Mesodermal cell (in vitro differentiated cells): ENCODE data around the gene CSPG5.
A peak's percentile ranks its signal among the peaks of the same experiment; 100 is the strongest.

ENCODE experiments used
- H3K27ac ChIP-seq: 2 replicates; pipeline ENCODE4 v1.7.0; 2013; ENCODE audit warnings: mild to moderate bottlenecking, low read depth, low read length, moderate library complexity; ENCODE audit not compliant: severe bottlenecking
- H3K36me3 ChIP-seq: 2 replicates; pipeline ENCODE4 v1.7.1; 2013; ENCODE audit warnings: mild to moderate bottlenecking, low read length, moderate library complexity; ENCODE audit not compliant: control insufficient read depth, insufficient read depth
- H3K4me1 ChIP-seq: one replicate; pipeline ENCODE4 v1.7.1; 2013; ENCODE audit warnings: mild to moderate bottlenecking, low read length; ENCODE audit not compliant: insufficient read depth, control insufficient read depth, poor library complexity, severe bottlenecking
- H3K4me3 ChIP-seq: 2 replicates; pipeline ENCODE4 v1.7.0; 2013; ENCODE audit warnings: low read length, control low read depth, mild to moderate bottlenecking; ENCODE audit not compliant: insufficient read depth, poor library complexity, severe bottlenecking; ENCODE audit errors: extremely low read depth
- H3K9me3 ChIP-seq: 2 replicates; pipeline ENCODE4 v1.7.1; 2013; ENCODE audit warnings: mild to moderate bottlenecking, low read length, moderate library complexity; ENCODE audit not compliant: control insufficient read depth
- WGBS, 2 experiments: methylation state at CpG; one replicate each; pipeline ENCODE4 v1.1.5; 2013; ENCODE audit warnings: missing lambda C conversion rate in 2 of 2; ENCODE audit not compliant: insufficient coverage in 2 of 2; 5-methylcytosine and 5-hydroxymethylcytosine counted together

Gene CSPG5

DNA sequence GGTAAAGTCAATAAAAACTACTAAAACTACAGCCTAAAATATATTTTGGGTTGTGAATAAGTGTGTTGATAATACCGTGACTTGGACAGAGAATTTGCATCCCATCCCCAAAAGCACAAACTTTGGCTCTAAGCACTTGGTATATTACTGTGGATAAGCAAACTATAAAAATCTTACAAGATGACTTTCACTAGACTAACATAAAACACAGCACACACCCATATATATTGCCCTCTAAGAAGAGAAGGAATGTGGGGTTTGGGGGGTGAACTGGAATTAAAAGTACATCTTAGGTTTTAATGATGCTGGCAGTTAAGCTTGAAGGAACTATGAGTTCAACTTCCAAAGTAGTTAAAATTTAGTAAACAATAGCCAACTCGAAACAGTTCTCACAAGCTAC is 28.7 kb upstream of the CSPG5 start:
- peaks cover 7% of the 10 kb centered on the region for H3K4me1 ChIP-seq
- 83% methylated on average over 1 of the region's 2 CpGs; no CpG with 5 or more reads in 1 of the 2 experiments for WGBS, 2 experiments
- peaks cover 94% of the 10 kb centered on the region for H3K36me3 ChIP-seq
- H3K4me3 ChIP-seq, result no peak overlapping the region
- H3K9me3 ChIP-seq, result no peaks in the 10 kb centered on the region
- no peak overlapping the region for H3K27ac ChIP-seq

DNA sequence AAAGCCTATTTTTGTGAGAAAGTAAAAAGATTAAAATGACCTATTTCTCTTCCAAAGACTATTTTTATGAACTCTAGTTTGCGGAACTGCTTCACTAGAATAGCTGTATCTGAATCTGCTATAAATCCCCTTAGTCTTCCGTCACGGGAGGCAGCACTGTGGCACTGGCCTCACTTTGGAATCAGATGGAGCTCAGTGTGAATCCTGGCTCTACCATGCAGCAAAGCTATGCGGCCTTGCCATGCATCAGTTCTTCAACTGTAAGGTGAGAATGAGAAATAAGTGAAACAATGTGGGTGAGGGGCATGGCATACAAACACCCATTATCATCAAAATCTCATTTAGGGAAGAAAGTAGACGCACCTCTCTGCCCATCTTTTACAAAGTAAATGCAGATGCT is 27.5 kb upstream of the CSPG5 start:
- no peaks in the 10 kb centered on the region for H3K4me1 ChIP-seq
- peaks cover 93% of the 10 kb centered on the region for H3K36me3 ChIP-seq
- no peak overlapping the region for H3K27ac ChIP-seq
- no peak overlapping the region for H3K4me3 ChIP-seq
- H3K9me3 ChIP-seq, result no peaks in the 10 kb centered on the region
- WGBS, 2 experiments, result 96 to 100% methylated on average over 3 of the region's 5 CpGs

DNA sequence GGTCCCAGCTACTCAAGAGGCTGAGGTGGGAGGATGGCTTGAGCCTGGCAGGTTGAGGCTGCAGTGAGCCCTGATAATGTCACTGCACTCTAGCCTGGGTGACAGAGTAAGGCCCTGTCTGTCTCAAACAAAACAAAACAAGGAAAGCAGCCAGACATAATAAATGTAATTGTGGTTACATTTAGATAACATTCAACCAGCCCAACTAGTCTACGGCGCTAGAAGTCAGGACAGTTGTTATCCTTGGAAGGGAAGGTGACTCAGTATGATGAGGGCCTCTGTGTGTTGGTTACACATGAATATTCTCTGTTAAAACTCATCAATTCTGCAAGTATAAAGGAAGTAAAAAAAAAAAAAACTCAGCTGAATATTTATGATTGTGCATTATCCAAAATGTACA is 27.0 kb upstream of the CSPG5 start:
- no peaks in the 10 kb centered on the region for H3K4me1 ChIP-seq
- no CpG with 5 or more reads among the region's 2 CpGs for WGBS, 2 experiments
- H3K36me3 ChIP-seq, result peaks cover 91% of the 10 kb centered on the region
- no peaks in the 10 kb centered on the region for H3K9me3 ChIP-seq
- no peak overlapping the region for H3K4me3 ChIP-seq
- no peak overlapping the region for H3K27ac ChIP-seq

DNA sequence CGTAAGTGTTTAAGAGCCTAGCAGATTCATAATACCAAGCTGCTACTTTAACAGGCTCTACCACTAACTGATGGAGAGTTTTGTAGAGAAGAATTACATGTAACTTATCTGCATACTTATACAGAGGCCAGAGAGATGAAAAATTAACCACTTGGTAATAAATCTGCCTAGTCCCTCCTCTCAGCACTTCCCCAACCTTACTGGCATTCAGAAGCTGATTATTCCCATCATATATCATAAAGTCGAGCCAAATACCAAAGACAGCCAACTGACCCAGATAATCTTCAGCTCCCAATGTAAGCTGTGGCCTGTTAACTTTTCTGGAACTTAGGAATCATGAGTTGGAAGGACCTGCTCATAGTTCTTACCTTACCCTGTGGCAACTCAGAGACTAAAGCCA is 25.5 kb upstream of the CSPG5 start:
- no peaks in the 10 kb centered on the region for H3K4me1 ChIP-seq
- no CpG with 5 or more reads among the region's 2 CpGs for WGBS, 2 experiments
- H3K4me3 ChIP-seq, result no peak overlapping the region
- H3K27ac ChIP-seq, result no peak overlapping the region
- peaks cover 91% of the 10 kb centered on the region for H3K36me3 ChIP-seq
- H3K9me3 ChIP-seq, result no peaks in the 10 kb centered on the region

DNA sequence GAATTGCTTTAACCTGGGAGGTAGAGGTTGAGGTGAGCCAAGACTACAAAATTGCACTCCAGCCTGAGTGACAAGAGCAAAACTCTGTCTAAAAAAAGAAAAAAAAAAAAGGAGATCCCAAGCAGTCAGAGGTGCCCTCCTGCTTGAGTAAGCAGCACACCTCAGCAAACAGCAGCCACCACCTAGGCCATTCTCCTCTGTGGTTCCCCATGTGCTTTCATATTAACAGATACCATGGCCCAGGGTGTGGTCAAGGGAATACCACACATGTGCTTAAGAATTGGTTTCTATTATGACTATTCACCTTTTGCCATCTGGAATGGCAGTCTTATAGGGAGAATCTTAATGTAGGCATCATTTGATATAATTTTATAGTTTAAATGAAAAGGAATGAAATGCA is 24.7 kb upstream of the CSPG5 start:
- Histone ChIP-seq H3K4me1 (no peaks in the 10 kb centered on the region), H3K4me3 (no peak overlapping the region), H3K36me3 (peaks cover 91% of the 10 kb centered on the region), H3K9me3 (no peaks in the 10 kb centered on the region), H3K27ac (no peak overlapping the region)

DNA sequence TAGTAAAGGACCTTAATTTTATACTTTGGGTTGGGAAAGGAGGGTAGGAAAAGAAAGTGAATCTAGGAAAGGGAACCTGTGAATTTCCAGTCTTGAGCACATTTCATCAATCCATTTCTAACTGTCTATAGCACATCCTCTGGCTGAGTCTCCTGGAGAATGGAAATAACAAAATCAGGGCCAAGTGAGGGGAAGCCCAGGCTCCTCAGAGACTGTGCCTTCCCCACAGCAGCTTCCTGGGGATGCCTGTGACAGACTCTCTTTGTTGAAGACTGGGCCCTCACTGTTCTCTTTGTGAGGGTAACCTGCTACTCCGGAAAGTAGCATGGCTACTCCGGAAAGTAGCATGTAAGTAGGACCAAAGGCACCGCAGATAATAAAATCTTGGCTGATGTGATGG is 22.6 kb upstream of the CSPG5 start:
- H3K4me3 ChIP-seq, result no peak overlapping the region
- H3K4me1 ChIP-seq, result no peaks in the 10 kb centered on the region
- H3K36me3 ChIP-seq, result peaks cover 86% of the 10 kb centered on the region
- H3K9me3 ChIP-seq, result no peaks in the 10 kb centered on the region
- WGBS, 2 experiments, result 93 to 100% methylated on average over 1 to 3 of the region's 3 CpGs
- H3K27ac ChIP-seq, result peak overlapping the region; percentile 10

DNA sequence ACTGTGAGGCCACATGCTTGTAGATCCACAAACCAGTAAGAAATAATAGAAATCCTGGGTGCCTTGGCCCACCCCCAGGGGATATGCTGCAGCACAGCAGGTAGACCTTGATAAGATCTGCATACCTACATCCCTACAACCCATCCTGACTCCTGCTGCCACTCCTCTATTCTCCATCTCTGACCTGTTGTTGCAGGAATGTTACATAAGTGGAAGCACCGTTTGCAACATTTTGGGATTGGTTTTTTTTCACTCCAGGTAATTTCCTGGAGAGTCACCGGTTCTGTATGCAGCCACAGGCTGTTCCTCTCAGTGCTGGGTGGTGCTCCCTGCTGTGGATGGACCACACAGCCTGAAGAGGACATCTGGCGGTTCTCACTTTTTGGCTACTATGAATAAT is 16.1 kb upstream of the CSPG5 start:
- no peaks in the 10 kb centered on the region for H3K4me1 ChIP-seq
- no peak overlapping the region for H3K27ac ChIP-seq
- 71 to 93% methylated on average over 2 to 3 of the region's 3 CpGs for WGBS, 2 experiments
- peaks cover 90% of the 10 kb centered on the region for H3K36me3 ChIP-seq
- H3K9me3 ChIP-seq, result no peaks in the 10 kb centered on the region
- H3K4me3 ChIP-seq, result no peak overlapping the region

DNA sequence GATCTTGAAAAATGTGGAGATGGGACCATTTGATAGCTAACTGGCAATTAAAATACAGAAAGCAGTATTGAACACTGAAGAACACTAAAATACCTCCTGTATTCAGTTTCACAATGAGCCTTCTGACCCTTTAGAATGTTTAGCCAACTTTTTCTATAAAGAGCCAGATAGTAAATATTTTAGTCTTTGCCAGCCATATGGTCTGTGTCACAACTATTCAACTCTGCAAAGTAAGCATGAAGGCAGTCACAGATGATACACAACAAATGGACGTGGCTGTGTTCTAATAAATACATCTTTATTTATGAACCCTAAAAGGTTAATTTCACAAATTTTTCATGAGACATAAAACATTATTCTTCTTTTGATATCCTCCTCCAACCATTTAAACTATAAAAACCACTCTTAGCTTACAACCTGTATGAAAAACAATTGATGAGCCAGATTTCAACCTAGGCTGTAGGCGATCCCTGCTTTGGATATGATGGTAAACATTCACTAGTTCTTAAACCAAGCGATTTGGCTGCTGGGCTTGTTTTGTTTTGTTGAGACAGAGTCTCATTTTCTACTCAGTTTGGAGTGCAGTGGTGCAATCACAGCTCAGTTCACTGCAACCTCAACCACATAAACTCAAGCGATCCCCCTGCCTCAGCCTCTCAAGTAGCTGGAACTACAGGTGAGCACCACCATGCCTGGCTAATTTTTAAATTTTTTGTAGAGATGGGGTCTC is 13.6 kb upstream of the CSPG5 start:
- Histone ChIP-seq H3K4me3 (no peak overlapping the region), H3K27ac (no peak overlapping the region), H3K36me3 (peaks cover 93% of the 10 kb centered on the region), H3K4me1 (no peaks in the 10 kb centered on the region), H3K9me3 (no peaks in the 10 kb centered on the region)
- 100% methylated on average over 1 to 2 of the region's 4 CpGs for whole genome bisulfite sequencing, 2 experiments

DNA sequence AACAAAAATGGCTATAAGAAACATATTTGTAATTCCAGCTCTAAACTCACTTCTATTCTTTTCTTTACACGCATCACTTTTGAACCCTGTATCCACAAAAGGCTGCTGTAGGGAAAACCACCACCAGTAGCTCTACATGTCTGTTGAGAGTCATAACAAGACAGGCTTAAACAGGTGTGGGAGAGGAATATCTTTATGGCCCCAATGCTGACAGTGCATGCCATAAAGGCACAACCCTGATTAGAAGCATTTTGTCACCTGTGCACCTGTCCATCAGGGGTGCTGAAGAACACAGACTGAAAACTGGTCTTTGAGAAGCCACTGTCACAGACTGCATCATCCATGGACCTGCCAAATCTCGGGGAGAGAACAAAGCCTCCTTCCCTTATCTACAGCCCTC is 11.6 kb upstream of the CSPG5 start:
- WGBS, 2 experiments, result 100% methylated on average over 1 of the region's 2 CpGs
- Histone ChIP-seq H3K4me3 (no peak overlapping the region), H3K27ac (no peak overlapping the region), H3K36me3 (peaks cover 98% of the 10 kb centered on the region), H3K9me3 (no peaks in the 10 kb centered on the region), H3K4me1 (no peaks in the 10 kb centered on the region)

DNA sequence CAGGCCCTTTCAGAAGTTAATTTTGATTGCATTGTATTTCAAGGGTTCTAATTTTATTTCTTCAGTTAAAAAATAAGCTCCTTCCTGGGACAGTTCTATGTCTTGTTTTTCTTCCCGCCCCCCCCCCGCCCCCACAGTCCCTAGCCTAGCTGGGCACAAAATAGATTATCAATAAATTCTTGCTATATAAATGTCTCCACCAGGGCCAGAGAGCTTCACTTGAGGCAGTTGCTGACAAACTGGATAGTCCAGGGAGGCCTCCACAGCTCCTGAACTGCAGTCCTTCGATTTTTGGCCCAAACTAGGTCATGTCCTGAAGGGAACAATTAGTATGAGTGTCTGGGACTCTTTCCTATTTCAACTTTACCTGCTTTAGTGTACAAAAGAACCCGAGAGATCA is 9.9 kb upstream of the CSPG5 start:
- Histone ChIP-seq H3K27ac (no peak overlapping the region), H3K4me1 (no peaks in the 10 kb centered on the region), H3K36me3 (peaks cover 97% of the 10 kb centered on the region), H3K4me3 (no peak overlapping the region), H3K9me3 (no peaks in the 10 kb centered on the region)
- 100% methylated on average over 1 of the region's 4 CpGs for WGBS, 2 experiments

DNA sequence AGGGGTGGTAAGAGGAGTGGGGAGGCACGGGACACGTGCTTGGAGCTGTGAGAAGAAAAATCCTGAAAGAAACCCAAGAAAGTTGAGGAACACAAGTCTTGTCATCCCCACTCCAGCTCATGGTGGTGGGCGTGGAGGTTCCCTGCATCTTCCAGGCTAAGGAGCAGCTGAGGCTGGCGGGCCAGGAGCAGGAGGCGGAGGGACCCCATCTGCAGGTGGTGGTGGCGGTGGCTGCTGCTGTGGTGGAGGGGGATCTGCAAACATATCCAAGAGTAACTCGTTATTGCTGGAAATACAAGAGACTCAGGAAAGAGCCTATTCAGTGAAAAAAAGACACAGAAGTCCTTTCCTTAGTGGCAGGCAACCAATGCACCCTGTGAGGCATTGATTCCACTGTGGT is 9.4 kb upstream of the CSPG5 start:
- H3K4me1 ChIP-seq, result no peaks in the 10 kb centered on the region
- no peak overlapping the region for H3K4me3 ChIP-seq
- no peaks in the 10 kb centered on the region for H3K9me3 ChIP-seq
- no peak overlapping the region for H3K27ac ChIP-seq
- WGBS, 2 experiments, result 93 to 97% methylated on average over 4 to 7 of the region's 7 CpGs
- H3K36me3 ChIP-seq, result peaks cover 97% of the 10 kb centered on the region
